ENCODE results near the gene RP2. TPM values are rescaled to one million over a fixed set of nuclear protein-coding genes. Genes with fewer than 3 reads are reported as not detected.

Gene RP2
- total and polyA plus RNA-seq, 2 experiments from 2014 or later = 13.5 to 23.5 TPM

DNA sequence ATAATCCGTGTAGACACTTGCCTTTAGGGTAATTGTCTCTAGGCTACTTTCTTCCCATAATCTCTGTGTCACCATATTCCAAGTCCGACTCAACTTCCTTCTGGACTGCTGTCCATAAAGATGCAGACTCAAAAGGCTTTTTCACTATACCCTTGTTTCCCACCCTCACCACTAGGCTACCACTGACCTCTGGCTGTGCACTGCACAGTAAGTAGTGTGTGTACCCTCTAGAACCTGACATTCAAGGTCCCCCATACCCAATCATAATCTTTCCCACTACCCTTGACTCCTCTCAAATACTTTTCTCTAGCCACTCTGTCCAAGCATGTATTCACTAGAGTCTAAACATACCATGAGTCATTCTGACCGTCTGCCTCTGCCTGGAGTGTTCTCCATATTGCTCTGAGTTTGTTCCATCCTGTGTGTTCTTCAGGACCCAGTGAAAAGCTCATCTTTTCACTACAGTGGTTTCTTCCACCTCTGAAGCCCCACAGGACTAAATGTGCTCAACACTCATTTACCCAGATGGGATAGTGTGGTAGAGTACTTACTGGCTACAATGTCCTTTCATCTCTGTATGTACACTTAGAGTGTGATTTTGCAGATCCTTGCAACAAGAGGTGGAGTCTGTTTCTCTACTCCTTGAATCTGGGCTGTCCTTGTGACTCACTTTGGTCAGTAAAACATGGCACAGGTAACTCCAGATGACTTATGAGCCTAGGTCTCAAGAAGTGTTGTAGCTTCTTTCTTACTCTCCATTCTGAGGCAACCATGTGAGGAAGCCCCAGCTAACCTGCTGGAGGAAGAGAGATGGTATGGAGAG is 92.8 kb downstream of the RP2 start:
- Histone ChIP-seq H2AFZ (peak overlapping the region; percentile 65; the same call in 1 of the 2 replicates), H3F3A (ENCODE audit: insufficient read depth) (peaks cover 12% of the 10 kb centered on the region), H3K79me2 (ENCODE audit: insufficient read depth) (peaks cover 5% of the 10 kb centered on the region; the same call in 1 of the 2 replicates), H3K9ac (no peak overlapping the region), H3K4me1 (ENCODE audit: insufficient read depth) (peaks cover 13% of the 10 kb centered on the region; the same call in 1 of the 2 replicates), H3K9me2 (ENCODE audit: insufficient read depth) (no peaks in the 10 kb centered on the region), H4K20me1 (ENCODE audit: insufficient read depth) (no peaks in the 10 kb centered on the region), H3K27me3 (replicated peaks; ENCODE audit: insufficient read depth) (no peaks in the 10 kb centered on the region), H3K36me3 (ENCODE audit: low read depth) (no peaks in the 10 kb centered on the region), H3K27ac (peak overlapping the region; percentile 41; the same call in 1 of the 2 replicates), H3K4me3 (no peak overlapping the region), H3K4me2 (ENCODE audit: unreplicated experiment) (no peak overlapping the region), H3K9me3 (ENCODE audit: low read depth) (no peaks in the 10 kb centered on the region)
- 32 to 38% methylated on average over 3 of the region's 3 CpGs for WGBS, 2 experiments (ENCODE audit: low coverage in 1 of 2, low lambda C conversion rate in 2 of 2, missing lambda C conversion rate in 2 of 2)
- peak; percentile 65 for DNase-seq
- in situ Hi-C loops (cut with MboI) = no loop called here
- no peak for TF ChIP-seq EZH2phosphoT487 (IDR thresholded peaks at IDR 0.05; ENCODE audit: insufficient read depth, low read depth)
- no peak for TF ChIP-seq EZH2 (IDR thresholded peaks at IDR 0.05; ENCODE audit: insufficient read depth, poor library complexity, severe bottlenecking)

Other genes with a start within 250 kb of the RP2 start
- 48.3 and 52.9 TPM in 2 replicates for gene SLC9A7, start 77.9 kb upstream of the RP2 start, total RNA-seq (2014; rRNA removed; shearing (Covaris generic))
- 11.9 and 14.1 TPM in 2 replicates for gene SLC9A7, start 77.9 kb upstream of the RP2 start, polyA plus RNA-seq (2016; fragmentation: Nextera tagmentation; extraction: Ambion mirVana)
- 2.5 and 4.6 TPM in 2 replicates for gene JADE3, start 75.4 kb downstream of the RP2 start, total RNA-seq (2014; rRNA removed; shearing (Covaris generic))
- 0.84 and 0.86 TPM in 2 replicates for gene JADE3, start 75.4 kb downstream of the RP2 start, polyA plus RNA-seq (2016; fragmentation: Nextera tagmentation; extraction: Ambion mirVana)
- 1.6 and 6.2 TPM in 2 replicates for gene RGN, start 241.4 kb downstream of the RP2 start, total RNA-seq (2014; rRNA removed; shearing (Covaris generic))
- 2.4 and 5.0 TPM in 2 replicates for gene RGN, start 241.4 kb downstream of the RP2 start, polyA plus RNA-seq (2016; fragmentation: Nextera tagmentation; extraction: Ambion mirVana)

Data from GM23248 (cell line).